Fibroblast of lung (primary cell): ENCODE measurements around the gene MAML3. TPM values are rescaled to one million over a fixed set of nuclear protein-coding genes. Genes with fewer than 3 reads are reported as not detected.

ENCODE experiments used
- DNase-seq, 2 donors: peaks; one replicate each; pipeline versions ENCODE4 v3.0.0 to v3.0.0-alpha.2; 2010; ENCODE audit warnings: low read depth in 2 of 2
- H2AFZ ChIP-seq: 2 replicates; pipeline ENCODE4 v1.5.1; 2012; ENCODE audit warnings: low read length, control low read depth, inconsistent platforms
- H3K27ac ChIP-seq: 2 replicates; pipeline ENCODE4 v1.5.1; 2011; ENCODE audit warnings: low read length, control low read depth; ENCODE audit not compliant: insufficient read depth
- H3K27me3 ChIP-seq: 2 replicates; pipeline ENCODE4 v1.5.1; 2011; ENCODE audit warnings: mild to moderate bottlenecking, low read length; ENCODE audit not compliant: control insufficient read depth, insufficient read depth
- H3K36me3 ChIP-seq: 2 replicates; pipeline ENCODE4 v1.5.1; 2011; ENCODE audit warnings: low read length; ENCODE audit not compliant: control insufficient read depth, insufficient read depth
- H3K4me1 ChIP-seq: 2 replicates; pipeline ENCODE4 v1.5.1; 2011; ENCODE audit warnings: low read length; ENCODE audit not compliant: control insufficient read depth, insufficient read depth; ENCODE audit errors: extremely low read depth
- H3K4me2 ChIP-seq: 2 replicates; pipeline ENCODE4 v1.5.1; 2011; ENCODE audit warnings: low read length, control low read depth; ENCODE audit not compliant: insufficient read depth; ENCODE audit errors: extremely low read depth
- H3K4me3 ChIP-seq, 4 experiments: fragments of 200-600 bp in 1 of 4; sonication (generic) in 1 of 4; replicated peaks in 1 of 4; 2 replicates each; pipeline ENCODE4 v1.5.1; 2011 to 2016; ENCODE audit warnings: low read length in 4 of 4, low read depth in 3 of 4, mild to moderate bottlenecking in 3 of 4, control low read depth in 2 of 4, inconsistent platforms in 1 of 4, mixed read lengths in 1 of 4; ENCODE audit not compliant: insufficient read depth in 1 of 4; ENCODE audit errors: control extremely low read depth in 1 of 4
- H3K79me2 ChIP-seq: 2 replicates; pipeline ENCODE4 v1.5.1; 2012; ENCODE audit warnings: mild to moderate bottlenecking, low read length, inconsistent platforms; ENCODE audit not compliant: control insufficient read depth, insufficient read depth
- H3K9ac ChIP-seq: 2 replicates; pipeline ENCODE4 v1.5.1; 2011; ENCODE audit warnings: mild to moderate bottlenecking, low read length, control low read depth; ENCODE audit not compliant: insufficient read depth
- H3K9me3 ChIP-seq: 2 replicates; pipeline ENCODE4 v1.5.1; 2012; ENCODE audit warnings: low read depth, low read length; ENCODE audit not compliant: control insufficient read depth, insufficient read depth
- H4K20me1 ChIP-seq: 2 replicates; pipeline ENCODE4 v1.5.1; 2011; ENCODE audit warnings: low read length; ENCODE audit not compliant: control insufficient read depth, insufficient read depth; ENCODE audit errors: extremely low read depth
- CTCF ChIP-seq, 2 donors: IDR thresholded peaks in 1 of 2; conservative IDR thresholded peaks in 1 of 2; 1 replicate in 1 of 2; 2 replicates in 1 of 2; pipeline ENCODE4 v1.5.1; 2011 to 2012; ENCODE audit warnings: low read length in 2 of 2, control low read depth in 1 of 2, inconsistent platforms in 1 of 2, low read depth in 1 of 2, mild to moderate bottlenecking in 1 of 2
- EZH2 ChIP-seq: IDR thresholded peaks from 2 replicates; pipeline ENCODE4 v1.5.1; 2012; ENCODE audit warnings: low read length, control low read depth, mild to moderate bottlenecking; ENCODE audit errors: missing control alignments
- polyA plus RNA-seq, 2 donors: library from polyadenylated mRNA; depleted of rRNA in 1 of 2; stranded (reverse) in 1 of 2; unstranded in 1 of 2; fragments of >200 nt; gene quantifications; 2 replicates each; pipeline ENCODE4 v1.2.1, GENCODE V29; 2011 to 2012; ENCODE audit warnings: missing spikeins in 1 of 2
- total RNA-seq: library from RNA; depleted of rRNA; stranded (reverse); fragments of >200 nt; gene quantifications from 2 replicates; pipeline ENCODE4 v1.2.1, GENCODE V29; 2014

The MAML3 gene
- total and polyA plus RNA-seq, 2 donors (not counting 1 experiment from before 2014, with no cell fraction given) = 2.0 to 2.8 TPM

GRCh38 chr4:140100771-140101170, 53.2 kb downstream of the MAML3 start:
- no peak overlapping the region for H3K27ac ChIP-seq
- H3K79me2 ChIP-seq = no peaks in the 10 kb centered on the region
- peaks cover 25% of the 10 kb centered on the region for H3K4me1 ChIP-seq
- no peak overlapping the region for H3K4me2 ChIP-seq
- no peak for TF ChIP-seq EZH2
- TF ChIP-seq CTCF (conservative IDR thresholded peaks at IDR 0.05 in 1 of 2, IDR thresholded peaks at IDR 0.05 in 1 of 2; ENCODE audit: low read depth in 1 of 2, low read length in 2 of 2) = no peak
- no peak overlapping the region for H3K9ac ChIP-seq
- H3K27me3 ChIP-seq = no peaks in the 10 kb centered on the region
- no peak overlapping the region for H3K4me3 ChIP-seq
- DNase-seq = peak in 1 of 2 donors; percentile 56
- H3K9me3 ChIP-seq = no peaks in the 10 kb centered on the region
- H2AFZ ChIP-seq = no peak overlapping the region
- H3K36me3 ChIP-seq = no peaks in the 10 kb centered on the region
- H4K20me1 ChIP-seq = no peaks in the 10 kb centered on the region

GRCh38 chr4:140099983-140100382, 54.0 kb downstream of the MAML3 start:
- no peak overlapping the region for H2AFZ ChIP-seq
- H3K9me3 ChIP-seq = no peaks in the 10 kb centered on the region
- peaks cover 27% of the 10 kb centered on the region for H3K4me1 ChIP-seq
- no peaks in the 10 kb centered on the region for H4K20me1 ChIP-seq
- no peaks in the 10 kb centered on the region for H3K36me3 ChIP-seq
- H3K9ac ChIP-seq = no peak overlapping the region
- no peak overlapping the region for H3K4me2 ChIP-seq
- H3K27me3 ChIP-seq = no peaks in the 10 kb centered on the region
- no peaks in the 10 kb centered on the region for H3K79me2 ChIP-seq
- TF ChIP-seq CTCF (conservative IDR thresholded peaks at IDR 0.05 in 1 of 2, IDR thresholded peaks at IDR 0.05 in 1 of 2; ENCODE audit: low read depth in 1 of 2, low read length in 2 of 2) (no peak), EZH2 (no peak)
- H3K27ac ChIP-seq = no peak overlapping the region
- no peak overlapping the region for H3K4me3 ChIP-seq
- no peak for DNase-seq

- Histone ChIP-seq H3K9ac (peak overlapping the region; percentile 28), H3K9me3 (no peaks in the 10 kb centered on the region), H3K4me1 (peaks cover 30% of the 10 kb centered on the region), H3K36me3 (no peaks in the 10 kb centered on the region), H3K27me3 (no peaks in the 10 kb centered on the region), H3K27ac (peak overlapping the region; percentile 74), H3K4me3 (peak overlapping the region; percentile 29 to 53 (median 36)), H4K20me1 (no peaks in the 10 kb centered on the region), H2AFZ (peak overlapping the region; percentile 73), H3K79me2 (no peaks in the 10 kb centered on the region), H3K4me2 (peak overlapping the region; percentile 98)
- DNase-seq = peak; percentile 79 to 87
- TF ChIP-seq CTCF (conservative IDR thresholded peaks at IDR 0.05 in 1 of 2, IDR thresholded peaks at IDR 0.05 in 1 of 2; ENCODE audit: low read depth in 1 of 2, low read length in 2 of 2) (no peak), EZH2 (no peak)
Observed at GRCh38 chr4:140098455-140099160, 55.4 kb downstream of the MAML3 start.
